ENCODE results near the gene RASGRF1.

- no peak for TF ChIP-seq CTCF (IDR thresholded peaks at IDR 0.05)
- no peak for TF ChIP-seq POLR2A (IDR thresholded peaks at IDR 0.05)
Observed at GRCh38 chr15:79030470-79030869, 60.1 kb downstream of the RASGRF1 start.

Data from breast epithelium (tissue), 3 donors.